Endothelial cell of umbilical vein (primary cell): ENCODE measurements around the gene STK32A.

Experiments used
- CTCF ChIP-seq, 2 donors: IDR thresholded peaks; 1 replicate in 1 of 2; 2 replicates in 1 of 2; pipeline ENCODE4 v1.5.1; 2011; ENCODE audit warnings: low read length in 2 of 2, mild to moderate bottlenecking in 2 of 2, moderate library complexity in 2 of 2, control low read depth in 1 of 2, inconsistent platforms in 1 of 2, low read depth in 1 of 2; ENCODE audit not compliant: insufficient read depth in 1 of 2; ENCODE audit errors: extremely low read depth in 1 of 2
- EZH2 ChIP-seq: IDR thresholded peaks from 2 replicates; pipeline ENCODE4 v1.6.1; 2012; ENCODE audit warnings: borderline replicate concordance, low read depth, mild to moderate bottlenecking, moderate library complexity, low read length, inconsistent platforms; ENCODE audit not compliant: severe bottlenecking
- FOS ChIP-seq: IDR thresholded peaks from 2 replicates; pipeline ENCODE4 v1.6.1; 2011; ENCODE audit warnings: mild to moderate bottlenecking, low read length, moderate library complexity, borderline replicate concordance; ENCODE audit not compliant: insufficient read depth
- GATA2 ChIP-seq: IDR thresholded peaks from 2 replicates; pipeline ENCODE4 v1.7.0; 2011; ENCODE audit warnings: low read depth, mild to moderate bottlenecking, moderate library complexity, mixed read lengths, low read length; ENCODE audit not compliant: insufficient read length, insufficient read depth
- JUN ChIP-seq: IDR thresholded peaks from 2 replicates; pipeline ENCODE4 v1.6.1; 2011; ENCODE audit warnings: borderline replicate concordance, low read depth; ENCODE audit not compliant: insufficient read length, insufficient read depth
- MAX ChIP-seq: IDR thresholded peaks from 2 replicates; pipeline ENCODE4 v1.6.1; 2011; ENCODE audit not compliant: insufficient read depth, insufficient read length
- MYC ChIP-seq: IDR thresholded peaks from one replicate; pipeline ENCODE4 v1.6.1; 2011; ENCODE audit warnings: mild to moderate bottlenecking, low read depth, low read length
- POLR2A ChIP-seq: IDR thresholded peaks from 2 replicates; pipeline ENCODE4 v1.6.1; 2012; ENCODE audit warnings: low read depth, mild to moderate bottlenecking, control low read depth, low read length
- POLR2AphosphoS5 ChIP-seq: IDR thresholded peaks from 2 replicates; pipeline ENCODE4 v1.6.1; 2012; ENCODE audit warnings: low read depth, mild to moderate bottlenecking, control low read depth, low read length, moderate library complexity; ENCODE audit not compliant: insufficient read depth

- no peak for TF ChIP-seq MAX
- no peak for TF ChIP-seq EZH2
- no peak for TF ChIP-seq CTCF (IDR thresholded peaks at IDR 0.05; ENCODE audit: extremely low read depth in 1 of 2, insufficient read depth in 1 of 2, low read depth in 1 of 2, low read length in 2 of 2)
- no peak for TF ChIP-seq POLR2A
- TF ChIP-seq MYC: no peak
- no peak for TF ChIP-seq POLR2AphosphoS5
- TF ChIP-seq FOS: no peak
- TF ChIP-seq JUN: no peak
- no peak for TF ChIP-seq GATA2
Measured at GRCh38 chr5:147203213-147203612, 31.6 kb upstream of the STK32A start.
